Uterus (tissue), 4 donors: ENCODE measurements around the gene HYI. TPM values are rescaled to one million over a fixed set of nuclear protein-coding genes. Genes with fewer than 3 reads are reported as not detected.

ENCODE experiments used
- DNase-seq, 2 donors: peaks; one replicate each; pipeline ENCODE4 v3.0.0-alpha.2; 2019 to 2020
- H3K27ac ChIP-seq, 2 donors: fragments of 200-600 bp; sonication (generic); 1 replicate in 1 of 2; 2 replicates in 1 of 2; pipeline ENCODE4 v1.5.1; 2016 to 2018
- H3K27me3 ChIP-seq, 2 donors: fragments of 200-600 bp; sonication (generic); one replicate each; pipeline ENCODE4 v1.5.1; 2018 to 2019; ENCODE audit warnings: control low read depth in 1 of 2
- H3K36me3 ChIP-seq, 2 donors: fragments of 200-600 bp; sonication (generic); one replicate each; pipeline ENCODE4 v1.5.1; 2019; ENCODE audit warnings: control low read depth in 1 of 2
- H3K4me1 ChIP-seq, 2 donors: fragments of 200-600 bp; sonication (generic); one replicate each; pipeline ENCODE4 v1.5.1; 2018 to 2019; ENCODE audit warnings: control low read depth in 1 of 2
- H3K4me3 ChIP-seq, 2 donors: fragments of 200-600 bp; sonication (generic); 1 replicate in 1 of 2; 2 replicates in 1 of 2; pipeline ENCODE4 v1.5.1; 2018 to 2019; ENCODE audit warnings: mild to moderate bottlenecking in 1 of 2
- H3K9me3 ChIP-seq, 2 donors: fragments of 200-600 bp; sonication (generic); one replicate each; pipeline ENCODE4 v1.5.1; 2019; ENCODE audit warnings: control low read depth in 1 of 2
- CTCF ChIP-seq, 4 experiments: fragments of 200-600 bp in 2 of 4; fragments of 450-650 bp in 2 of 4; sonication (generic) in 2 of 4; IDR thresholded peaks; one replicate each; pipeline ENCODE4 v1.5.1; 2016 to 2019; ENCODE audit warnings: antibody characterized with exemption in 4 of 4, mild to moderate bottlenecking in 2 of 4, moderate library complexity in 1 of 4
- POLR2A ChIP-seq, 2 donors: fragments of 450-650 bp; IDR thresholded peaks; one replicate each; pipeline ENCODE4 v1.6.1; 2016; ENCODE audit warnings: antibody characterized with exemption in 2 of 2, mild to moderate bottlenecking in 1 of 2, moderate library complexity in 1 of 2
- intact Hi-C: fragments of 100-400 bp; cut with DNase I; formaldehyde crosslinking; loops from one replicate; pipeline ENCODE4 v1.15.1; 2023; ENCODE audit warnings: low total_unique reads
- total RNA-seq, 4 donors: library from RNA; depleted of rRNA in 3 of 4; stranded (reverse); fragments of >200 nt in 3 of 4; gene quantifications; one replicate each; pipeline versions ENCODE4 v1.1.0 to v1.2.4, GENCODE V29; 2014 to 2023
- donor health status: DM: yes; HTN: yes; CAD: no.

The HYI gene
- total RNA-seq, 4 donors from 2014 or later: 34.8 to 84.7 (median 70.5) TPM

GRCh38 chr1:43469932-43470331, 16.2 kb upstream of the HYI start:
- no peak overlapping the region for H3K27ac ChIP-seq
- H3K9me3 ChIP-seq: no peaks in the 10 kb centered on the region
- intact Hi-C loops: no loop called here
- H3K4me1 ChIP-seq: no peaks in the 10 kb centered on the region
- TF ChIP-seq POLR2A (IDR thresholded peaks at IDR 0.05) (no peak), CTCF (IDR thresholded peaks at IDR 0.05) (no peak)
- no peak overlapping the region for H3K4me3 ChIP-seq
- no peaks in the 10 kb centered on the region for H3K27me3 ChIP-seq
- H3K36me3 ChIP-seq: no peaks in the 10 kb centered on the region
- DNase-seq: no peak

DNA sequence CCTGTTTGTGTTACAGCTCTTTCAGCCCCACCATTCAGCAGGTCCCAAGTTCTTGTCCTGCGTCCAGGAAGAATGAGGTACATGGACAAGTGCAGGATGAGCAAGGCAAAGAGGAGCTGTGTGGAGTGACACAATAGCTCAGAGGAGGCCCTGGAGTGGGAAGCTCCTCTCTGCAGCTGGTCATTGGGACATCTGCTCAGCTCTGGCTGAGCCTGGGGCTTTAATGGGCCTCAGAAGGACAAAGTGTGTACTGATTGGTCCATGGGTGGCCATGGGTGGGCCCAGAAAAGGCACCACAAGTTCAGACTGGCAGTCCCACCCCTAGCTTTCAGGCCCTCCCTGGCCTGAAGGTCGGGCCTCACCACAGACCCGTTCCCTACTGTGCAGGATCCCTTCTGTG, 14.7 kb upstream of the HYI start:
- no peaks in the 10 kb centered on the region for H3K36me3 ChIP-seq
- TF ChIP-seq CTCF (IDR thresholded peaks at IDR 0.05) (no peak), POLR2A (IDR thresholded peaks at IDR 0.05) (no peak)
- intact Hi-C loops: no loop called here
- DNase-seq: no peak
- H3K9me3 ChIP-seq: no peaks in the 10 kb centered on the region
- H3K4me3 ChIP-seq: no peak overlapping the region
- no peaks in the 10 kb centered on the region for H3K4me1 ChIP-seq
- no peak overlapping the region for H3K27ac ChIP-seq
- no peaks in the 10 kb centered on the region for H3K27me3 ChIP-seq

DNA sequence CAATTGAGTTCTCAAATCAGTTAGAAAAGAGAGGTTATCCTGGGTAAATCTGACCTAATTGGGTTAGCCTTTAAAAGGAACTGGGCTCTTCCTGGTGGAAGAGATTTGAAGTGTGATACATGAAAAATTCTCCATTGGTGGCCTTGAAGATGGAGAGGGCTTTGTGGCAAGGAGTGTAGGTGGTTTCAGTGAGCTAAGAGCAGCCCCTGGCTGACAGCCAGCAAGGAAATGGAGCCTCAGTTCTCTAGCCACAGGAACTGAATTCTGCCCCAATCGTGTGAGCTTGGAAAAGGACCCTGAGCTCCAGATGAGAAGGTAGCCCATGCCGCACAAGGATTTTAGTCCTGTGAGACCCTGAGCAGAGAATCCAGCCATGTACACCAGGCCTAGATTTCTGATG, 12.7 kb upstream of the HYI start:
- Histone ChIP-seq H3K27ac (no peak overlapping the region), H3K36me3 (no peaks in the 10 kb centered on the region), H3K4me1 (no peaks in the 10 kb centered on the region), H3K4me3 (no peak overlapping the region), H3K9me3 (no peaks in the 10 kb centered on the region), H3K27me3 (no peaks in the 10 kb centered on the region)
- intact Hi-C loops: no loop called here
- DNase-seq: no peak
- TF ChIP-seq CTCF (IDR thresholded peaks at IDR 0.05): no peak
- TF ChIP-seq POLR2A (IDR thresholded peaks at IDR 0.05): no peak

GRCh38 chr1:43465505-43466067, 11.9 kb upstream of the HYI start:
- Histone ChIP-seq H3K4me3 (no peak overlapping the region), H3K9me3 (no peaks in the 10 kb centered on the region), H3K4me1 (no peaks in the 10 kb centered on the region), H3K27ac (no peak overlapping the region), H3K27me3 (no peaks in the 10 kb centered on the region), H3K36me3 (no peaks in the 10 kb centered on the region)
- TF ChIP-seq POLR2A (IDR thresholded peaks at IDR 0.05): no peak
- TF ChIP-seq CTCF (IDR thresholded peaks at IDR 0.05): no peak
- no peak for DNase-seq
- intact Hi-C loops: no loop called here

DNA sequence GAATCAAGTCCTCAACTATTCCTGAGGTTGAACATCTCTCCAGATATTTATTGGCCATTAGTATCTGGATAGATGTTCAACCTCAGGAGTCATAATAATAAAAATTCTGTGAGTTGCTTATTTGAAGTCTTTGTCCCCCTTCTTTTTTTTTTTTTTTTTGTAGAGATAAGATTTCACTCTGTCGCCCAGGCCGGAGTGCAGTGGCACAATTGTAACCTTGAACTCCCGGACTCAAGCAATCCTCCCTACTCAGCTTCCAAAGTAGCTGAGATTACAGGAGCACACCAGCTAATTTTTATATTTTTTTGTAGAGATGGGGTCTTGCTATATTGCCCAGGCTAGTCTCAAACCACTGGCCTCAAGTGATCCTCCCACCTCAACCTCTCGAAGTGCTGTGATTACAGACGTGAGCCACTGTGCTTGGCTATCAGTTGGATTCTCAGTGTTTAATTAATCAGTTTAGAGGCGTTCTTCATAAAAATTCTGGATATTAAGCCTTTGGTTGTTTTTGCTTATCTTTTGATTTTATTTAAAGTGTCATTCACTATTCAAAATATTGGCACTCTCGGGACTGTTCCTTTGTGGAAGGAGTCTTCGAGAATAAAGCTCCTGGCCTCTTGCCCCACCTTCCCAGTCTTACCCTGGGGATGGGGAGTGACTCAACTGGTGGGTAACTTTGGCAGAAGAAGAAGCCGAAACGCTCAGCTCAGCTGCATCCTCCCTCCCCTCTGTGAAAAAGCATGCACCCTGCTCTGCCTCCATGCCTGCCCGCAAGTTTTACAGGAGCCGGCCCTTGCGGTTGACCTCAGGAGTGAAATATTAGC, 11.2 kb upstream of the HYI start:
- H3K4me3 ChIP-seq: no peak overlapping the region
- H3K27me3 ChIP-seq: no peaks in the 10 kb centered on the region
- intact Hi-C loops: no loop called here
- no peaks in the 10 kb centered on the region for H3K9me3 ChIP-seq
- no peak overlapping the region for H3K27ac ChIP-seq
- no peaks in the 10 kb centered on the region for H3K36me3 ChIP-seq
- no peaks in the 10 kb centered on the region for H3K4me1 ChIP-seq
- no peak for TF ChIP-seq POLR2A (IDR thresholded peaks at IDR 0.05)
- TF ChIP-seq CTCF (IDR thresholded peaks at IDR 0.05): no peak
- DNase-seq: no peak
